NB4 (cell line): ENCODE results near the gene MYO7B.

Source experiments
- CTCF ChIP-seq: IDR thresholded peaks from one replicate; pipeline ENCODE4 v1.5.1; 2012; ENCODE audit warnings: low read depth, low read length
- MAX ChIP-seq: IDR thresholded peaks from 2 replicates; pipeline ENCODE4 v1.6.1; 2011; ENCODE audit warnings: low read depth, low read length
- MYC ChIP-seq: IDR thresholded peaks from 2 replicates; pipeline ENCODE4 v1.6.1; 2011; ENCODE audit warnings: low read depth, low read length
- POLR2A ChIP-seq: IDR thresholded peaks from 2 replicates; pipeline ENCODE4 v1.6.1; 2011; ENCODE audit warnings: mild to moderate bottlenecking; ENCODE audit not compliant: insufficient read length; ENCODE audit errors: extremely low read depth

GRCh38 chr2:127631541-127631996, 96.1 kb downstream of the MYO7B start:
- no peak for TF ChIP-seq CTCF
- TF ChIP-seq POLR2A, result no peak
- no peak for TF ChIP-seq MAX
- no peak for TF ChIP-seq MYC
